PFSK-1 (cell line): ENCODE results near the gene HTRA3.

Source experiments
- FOXP2 ChIP-seq: optimal IDR thresholded peaks from 2 replicates; pipeline ENCODE3; 2011; ENCODE audit warnings: borderline replicate concordance, control low read depth, inconsistent platforms; ENCODE audit not compliant: insufficient read depth; ENCODE audit errors: extremely low read length, extremely low read depth
- POLR2AphosphoS5 ChIP-seq: IDR thresholded peaks from 2 replicates; pipeline ENCODE4 v1.6.1; 2012; ENCODE audit warnings: low read depth, mild to moderate bottlenecking, control low read depth, low read length, moderate library complexity
- SIN3A ChIP-seq: IDR thresholded peaks from 2 replicates; pipeline ENCODE4 v1.6.1; 2012; ENCODE audit warnings: mild to moderate bottlenecking, low read length, moderate library complexity, borderline replicate concordance; ENCODE audit not compliant: insufficient read depth
- TAF1 ChIP-seq: IDR thresholded peaks from 2 replicates; pipeline ENCODE4 v1.6.1; 2012; ENCODE audit warnings: low read length, control low read depth, borderline replicate concordance; ENCODE audit not compliant: insufficient read depth
- TF ChIP-seq, protein P1 (sequence below), 2 experiments: IDR thresholded peaks; 2 replicates each; pipeline versions ENCODE4 v1.6.1 to v1.8.0; 2011 to 2012; ENCODE audit warnings: low read depth in 2 of 2, low read length in 2 of 2, control low read depth in 1 of 2, inconsistent platforms in 1 of 2, mild to moderate bottlenecking in 1 of 2, moderate library complexity in 1 of 2; ENCODE audit not compliant: insufficient read depth in 1 of 2

Gene HTRA3

DNA sequence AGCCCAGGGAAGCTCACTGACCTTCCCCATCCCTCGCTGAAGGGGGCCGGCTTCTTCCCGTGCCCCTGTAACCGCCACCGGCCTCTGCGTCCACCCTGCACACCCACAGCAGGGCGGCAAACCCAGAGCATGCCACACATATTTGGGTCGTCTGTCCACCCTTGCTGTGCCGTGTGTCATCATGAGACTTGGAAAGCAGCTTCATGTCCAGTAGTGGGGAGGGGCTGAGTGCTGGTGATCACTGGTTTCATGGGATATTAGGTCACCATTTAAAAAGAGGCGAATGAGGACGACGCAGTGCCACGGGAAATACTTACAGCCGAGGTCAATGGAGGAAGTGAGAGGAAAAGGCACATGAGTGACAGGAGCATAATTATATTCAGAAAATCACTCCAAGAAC is 74.8 kb downstream of the HTRA3 start:
- TF ChIP-seq FOXP2 (no peak), TAF1 (no peak), SIN3A (no peak), POLR2AphosphoS5 (no peak)
- TF ChIP-seq, protein P1, sequence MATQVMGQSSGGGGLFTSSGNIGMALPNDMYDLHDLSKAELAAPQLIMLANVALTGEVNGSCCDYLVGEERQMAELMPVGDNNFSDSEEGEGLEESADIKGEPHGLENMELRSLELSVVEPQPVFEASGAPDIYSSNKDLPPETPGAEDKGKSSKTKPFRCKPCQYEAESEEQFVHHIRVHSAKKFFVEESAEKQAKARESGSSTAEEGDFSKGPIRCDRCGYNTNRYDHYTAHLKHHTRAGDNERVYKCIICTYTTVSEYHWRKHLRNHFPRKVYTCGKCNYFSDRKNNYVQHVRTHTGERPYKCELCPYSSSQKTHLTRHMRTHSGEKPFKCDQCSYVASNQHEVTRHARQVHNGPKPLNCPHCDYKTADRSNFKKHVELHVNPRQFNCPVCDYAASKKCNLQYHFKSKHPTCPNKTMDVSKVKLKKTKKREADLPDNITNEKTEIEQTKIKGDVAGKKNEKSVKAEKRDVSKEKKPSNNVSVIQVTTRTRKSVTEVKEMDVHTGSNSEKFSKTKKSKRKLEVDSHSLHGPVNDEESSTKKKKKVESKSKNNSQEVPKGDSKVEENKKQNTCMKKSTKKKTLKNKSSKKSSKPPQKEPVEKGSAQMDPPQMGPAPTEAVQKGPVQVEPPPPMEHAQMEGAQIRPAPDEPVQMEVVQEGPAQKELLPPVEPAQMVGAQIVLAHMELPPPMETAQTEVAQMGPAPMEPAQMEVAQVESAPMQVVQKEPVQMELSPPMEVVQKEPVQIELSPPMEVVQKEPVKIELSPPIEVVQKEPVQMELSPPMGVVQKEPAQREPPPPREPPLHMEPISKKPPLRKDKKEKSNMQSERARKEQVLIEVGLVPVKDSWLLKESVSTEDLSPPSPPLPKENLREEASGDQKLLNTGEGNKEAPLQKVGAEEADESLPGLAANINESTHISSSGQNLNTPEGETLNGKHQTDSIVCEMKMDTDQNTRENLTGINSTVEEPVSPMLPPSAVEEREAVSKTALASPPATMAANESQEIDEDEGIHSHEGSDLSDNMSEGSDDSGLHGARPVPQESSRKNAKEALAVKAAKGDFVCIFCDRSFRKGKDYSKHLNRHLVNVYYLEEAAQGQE (IDR thresholded peaks at IDR 0.05; ENCODE audit: insufficient read depth in 1 of 2, low read depth in 2 of 2, low read length in 2 of 2) = no peak

DNA sequence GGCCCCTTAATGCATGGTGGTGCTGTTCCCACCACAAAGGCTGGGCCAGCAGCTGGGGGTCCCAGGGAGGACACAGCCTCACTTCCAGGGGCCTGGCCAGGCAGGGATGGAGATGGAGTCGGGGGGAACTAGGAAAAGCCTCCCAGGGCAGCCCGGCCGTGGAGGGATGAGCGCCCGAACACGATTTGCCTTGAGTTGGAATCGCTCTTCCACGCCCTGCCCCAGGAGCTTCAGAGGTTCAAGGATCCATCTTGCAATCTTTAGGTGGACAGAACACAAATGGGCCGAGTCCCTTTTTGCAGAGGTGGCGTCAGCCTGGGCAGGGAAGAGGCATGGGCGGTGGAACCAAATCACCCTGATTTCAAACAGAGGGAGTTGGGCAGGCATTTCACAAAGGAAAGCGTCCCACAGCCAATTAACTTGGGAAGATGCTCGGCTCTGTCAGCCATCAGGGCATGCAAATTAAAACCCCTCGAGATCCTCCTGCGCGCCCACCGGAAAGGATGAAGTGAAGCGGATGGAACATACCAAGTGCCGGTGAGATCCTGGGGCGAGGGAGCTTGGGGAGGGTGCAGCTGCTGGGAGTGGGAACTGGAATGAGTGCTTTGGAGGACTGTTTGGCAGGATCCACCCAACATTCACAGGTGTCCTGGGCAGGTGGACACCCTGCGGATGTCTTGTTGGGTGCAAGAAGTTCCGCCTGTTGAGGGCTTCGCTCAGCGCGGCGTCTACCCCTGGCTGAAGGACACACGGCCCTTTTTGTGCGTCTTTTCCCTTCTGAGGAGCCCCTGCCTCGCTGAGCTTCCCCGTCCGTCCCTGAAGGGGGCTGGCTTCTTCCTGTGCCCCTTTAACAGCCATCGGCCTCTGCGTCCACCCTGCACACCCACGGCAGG is 75.7 kb downstream of the HTRA3 start:
- TF ChIP-seq SIN3A (no peak), POLR2AphosphoS5 (no peak), FOXP2 (no peak), TAF1 (no peak)
- TF ChIP-seq, protein P1 (IDR thresholded peaks at IDR 0.05; ENCODE audit: insufficient read depth in 1 of 2, low read depth in 2 of 2, low read length in 2 of 2) = no peak

DNA sequence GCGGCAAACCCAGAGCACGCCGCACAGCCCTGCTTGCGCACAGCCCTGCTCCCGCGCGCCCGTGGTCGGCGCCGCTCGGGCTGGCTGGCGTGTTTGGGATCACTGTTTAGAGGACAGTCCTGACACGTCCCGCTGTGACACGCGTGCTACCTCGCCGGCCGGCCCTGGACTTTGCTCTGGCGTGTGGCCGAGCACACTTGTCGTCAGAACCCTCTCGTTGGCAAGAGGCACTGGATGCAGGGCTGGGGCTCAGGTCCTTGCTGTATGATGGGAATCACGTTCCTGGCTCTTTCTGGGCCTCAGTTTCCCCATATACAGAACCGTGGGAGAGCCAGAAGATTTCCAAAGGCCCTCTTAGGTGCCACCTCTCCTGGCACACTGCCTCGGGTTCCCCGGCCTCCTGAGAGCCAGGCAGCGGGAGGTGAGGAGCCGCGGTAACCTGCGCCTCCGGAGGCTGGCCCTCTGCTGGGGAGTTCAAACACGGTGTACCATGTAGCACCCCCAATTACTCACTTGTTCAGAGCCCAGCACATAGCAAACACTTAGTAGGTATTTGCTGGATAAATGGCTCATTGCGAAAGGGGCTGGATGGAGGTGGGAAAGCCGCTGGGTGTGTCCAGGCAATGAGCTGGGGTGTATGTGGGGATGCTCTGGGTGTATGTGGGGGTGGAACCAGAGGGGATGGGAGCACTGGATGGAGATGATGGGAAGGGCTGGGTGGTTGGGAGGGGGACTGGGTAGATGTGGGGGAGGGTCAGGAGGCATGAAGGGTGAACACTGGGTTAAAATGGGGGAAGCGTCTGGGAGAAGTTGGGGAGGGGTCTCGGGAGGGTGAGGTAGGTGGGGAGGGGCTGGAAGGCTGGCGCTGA is 76.6 kb downstream of the HTRA3 start:
- TF ChIP-seq SIN3A (no peak), POLR2AphosphoS5 (no peak), TAF1 (no peak), FOXP2 (no peak)
- TF ChIP-seq, protein P1 (IDR thresholded peaks at IDR 0.05; ENCODE audit: insufficient read depth in 1 of 2, low read depth in 2 of 2, low read length in 2 of 2) = no peak

DNA sequence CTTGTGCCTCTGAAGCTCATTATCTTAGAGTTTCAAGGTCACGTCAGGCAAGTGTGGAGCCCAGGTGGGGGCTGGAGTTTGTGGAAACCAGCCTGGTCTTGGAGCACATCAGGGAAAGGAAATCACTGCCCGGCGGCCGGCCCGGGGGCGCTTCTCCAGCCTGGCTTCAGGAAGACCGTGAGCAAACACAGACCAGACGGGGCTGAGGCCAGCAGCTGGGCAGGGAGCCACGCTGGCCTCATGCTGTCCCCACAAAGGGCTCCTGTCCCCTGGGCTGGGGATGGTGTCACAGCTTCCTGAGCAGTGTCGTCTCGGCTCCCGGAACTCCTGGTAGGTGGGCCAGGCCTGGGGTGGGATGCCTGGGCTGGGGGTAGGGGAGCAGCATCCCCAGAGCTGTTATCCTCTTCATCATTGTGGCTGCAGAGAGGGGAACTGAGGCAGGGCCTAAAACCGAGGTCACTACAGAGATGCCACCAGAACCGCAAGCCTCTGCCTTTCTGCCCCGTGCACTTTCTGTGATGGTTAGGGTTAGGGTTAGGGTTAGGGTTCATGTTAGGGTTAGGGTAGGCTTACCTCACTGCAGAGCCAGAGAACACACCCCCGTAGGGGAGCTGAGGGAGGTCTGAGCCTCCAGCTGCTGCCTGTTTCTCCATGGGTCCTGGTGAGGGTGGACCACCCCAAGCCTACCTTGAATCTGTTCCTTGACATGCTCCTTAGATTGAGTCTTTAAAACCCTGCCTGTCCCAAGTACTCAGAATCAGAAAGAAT is 77.5 kb downstream of the HTRA3 start:
- TF ChIP-seq FOXP2 (no peak), TAF1 (no peak), POLR2AphosphoS5 (no peak), SIN3A (no peak)
- TF ChIP-seq, protein P1 (IDR thresholded peaks at IDR 0.05; ENCODE audit: insufficient read depth in 1 of 2, low read depth in 2 of 2, low read length in 2 of 2) = no peak
